Left hindlimb (tissue), 1 donor: Measurements from ENCODE around the gene TMEM236.
"Not testable (repeated sequence)": the region's sequence is repeated elsewhere in the genome, so short reads cannot be mapped to it uniquely, and the experiment has no call there.

Experiments
- DNase-seq: peaks from one replicate; pipeline ENCODE4 v3.0.0-alpha.2; 2018

TMEM236 gene

GRCh38 chr10:17751781-17752445, at the start of gene TMEM236:
Gene TMEM236 (plus strand): TSS chr10:17752201. CDS start chr10:17752296, 95 bp downstream.
- DNase-seq = no peak

GRCh38 chr10:17703706-17704105, 48.3 kb upstream of the TMEM236 start:
- no peak for DNase-seq

GRCh38 chr10:17708821-17709220, 43.2 kb upstream of the TMEM236 start:
- DNase-seq = no peak

- no peak for DNase-seq
These were observed 42.5 kb upstream of the TMEM236 start for GRCh38 chr10:17709492-17709891.

GRCh38 chr10:17710181-17710580, 41.8 kb upstream of the TMEM236 start:
- no peak for DNase-seq

- DNase-seq = no peak
These were observed 39.9 kb upstream of the TMEM236 start for GRCh38 chr10:17712053-17712452.

- no peak for DNase-seq
These were observed 39.1 kb upstream of the TMEM236 start for GRCh38 chr10:17712717-17713471.

- DNase-seq = no peak
These were observed 38.2 kb upstream of the TMEM236 start for GRCh38 chr10:17713758-17714157.

- DNase-seq = no peak
These were observed 35.8 kb upstream of the TMEM236 start for GRCh38 chr10:17716161-17716560.

- not testable (repeated sequence) for DNase-seq
These were observed 29.5 kb upstream of the TMEM236 start for GRCh38 chr10:17722317-17723014.

- no peak for DNase-seq
These were observed 26.3 kb upstream of the TMEM236 start for GRCh38 chr10:17725703-17726102.

GRCh38 chr10:17729630-17730029, 22.4 kb upstream of the TMEM236 start:
- no peak for DNase-seq

- no peak for DNase-seq
These were observed 21.3 kb upstream of the TMEM236 start for GRCh38 chr10:17730667-17731066.

GRCh38 chr10:17731331-17732020, 20.5 kb upstream of the TMEM236 start:
- DNase-seq = no peak

GRCh38 chr10:17733620-17734019, 18.4 kb upstream of the TMEM236 start:
- DNase-seq = no peak

- DNase-seq = no peak
These were observed 17.4 kb upstream of the TMEM236 start for GRCh38 chr10:17734432-17735080.

GRCh38 chr10:17735166-17735941, 16.6 kb upstream of the TMEM236 start:
- DNase-seq = no peak

- no peak for DNase-seq
These were observed 15.8 kb upstream of the TMEM236 start for GRCh38 chr10:17736223-17736622.

GRCh38 chr10:17737027-17737965, 14.7 kb upstream of the TMEM236 start:
- no peak for DNase-seq

GRCh38 chr10:17740668-17741067, 11.3 kb upstream of the TMEM236 start:
- DNase-seq = no peak

GRCh38 chr10:17742918-17743317, 9.1 kb upstream of the TMEM236 start:
- DNase-seq = peak; percentile 56
